Stimulated activated CD8-positive, alpha-beta memory T cell treated with anti-CD3 and anti-CD28 coated beads, Interleukin-2, amount 100 ng/mL, for 1 hour (primary cell): Measurements from ENCODE around the gene CCDC136.

ENCODE experiments used
- DNase-seq, 2 donors: peaks; one replicate each; pipeline ENCODE4 v3.0.0-alpha.2; 2020; ENCODE audit warnings: low read depth in 2 of 2

CCDC136 gene

GRCh38 chr7:128777156-128778123, 14.3 kb upstream of the CCDC136 start:
- DNase-seq, result no peak

- DNase-seq, result no peak
Measured at GRCh38 chr7:128778946-128779345, 12.8 kb upstream of the CCDC136 start.

- no peak for DNase-seq
Measured at GRCh38 chr7:128781126-128781525, 10.6 kb upstream of the CCDC136 start.

- no peak for DNase-seq
Measured at GRCh38 chr7:128781851-128782250, 9.9 kb upstream of the CCDC136 start.

GRCh38 chr7:128783143-128783861, 8.5 kb upstream of the CCDC136 start:
- DNase-seq, result no peak

- no peak for DNase-seq
Measured at GRCh38 chr7:128785738-128786137, 6.0 kb upstream of the CCDC136 start.

GRCh38 chr7:128788446-128789412, 3.0 kb upstream of the CCDC136 start:
- DNase-seq, result no peak

GRCh38 chr7:128790315-128791041, 1.3 kb upstream of the CCDC136 start:
- DNase-seq, result no peak

- no peak for DNase-seq
Measured at GRCh38 chr7:128791972-128792327, 182 bp downstream of the CCDC136 start.

GRCh38 chr7:128792471-128793180, 858 bp downstream of the CCDC136 start:
- no peak for DNase-seq

GRCh38 chr7:128793181-128793547, 1.4 kb downstream of the CCDC136 start:
- no peak for DNase-seq

GRCh38 chr7:128794020-128794419, 2.3 kb downstream of the CCDC136 start:
- no peak for DNase-seq

- no peak for DNase-seq
Measured at GRCh38 chr7:128794436-128794835, 2.7 kb downstream of the CCDC136 start.

GRCh38 chr7:128795129-128795528, 3.4 kb downstream of the CCDC136 start:
- DNase-seq, result no peak

- DNase-seq, result no peak
Measured at GRCh38 chr7:128796327-128796726, 4.6 kb downstream of the CCDC136 start.

GRCh38 chr7:128799451-128799850, 7.7 kb downstream of the CCDC136 start:
- DNase-seq, result no peak

- DNase-seq, result no peak
Measured at GRCh38 chr7:128800567-128800966, 8.8 kb downstream of the CCDC136 start.

GRCh38 chr7:128801003-128801402, 9.2 kb downstream of the CCDC136 start:
- no peak for DNase-seq

- no peak for DNase-seq
Measured at GRCh38 chr7:128801667-128802418, 10.1 kb downstream of the CCDC136 start.

- DNase-seq, result no peak
Measured at GRCh38 chr7:128804484-128804883, 12.7 kb downstream of the CCDC136 start.
